ENCODE measurements around the gene UCK2.

UCK2 gene

GRCh38 chr1:165844114-165844798 is 16.8 kb downstream of the UCK2 start:
- 0 out of 2 replicates have a peak, but pooled peaks cover 3% of the 10 kb centered on the region for H3K9me3 ChIP-seq (ENCODE audit: low read length)
- TF ChIP-seq, protein P1, sequence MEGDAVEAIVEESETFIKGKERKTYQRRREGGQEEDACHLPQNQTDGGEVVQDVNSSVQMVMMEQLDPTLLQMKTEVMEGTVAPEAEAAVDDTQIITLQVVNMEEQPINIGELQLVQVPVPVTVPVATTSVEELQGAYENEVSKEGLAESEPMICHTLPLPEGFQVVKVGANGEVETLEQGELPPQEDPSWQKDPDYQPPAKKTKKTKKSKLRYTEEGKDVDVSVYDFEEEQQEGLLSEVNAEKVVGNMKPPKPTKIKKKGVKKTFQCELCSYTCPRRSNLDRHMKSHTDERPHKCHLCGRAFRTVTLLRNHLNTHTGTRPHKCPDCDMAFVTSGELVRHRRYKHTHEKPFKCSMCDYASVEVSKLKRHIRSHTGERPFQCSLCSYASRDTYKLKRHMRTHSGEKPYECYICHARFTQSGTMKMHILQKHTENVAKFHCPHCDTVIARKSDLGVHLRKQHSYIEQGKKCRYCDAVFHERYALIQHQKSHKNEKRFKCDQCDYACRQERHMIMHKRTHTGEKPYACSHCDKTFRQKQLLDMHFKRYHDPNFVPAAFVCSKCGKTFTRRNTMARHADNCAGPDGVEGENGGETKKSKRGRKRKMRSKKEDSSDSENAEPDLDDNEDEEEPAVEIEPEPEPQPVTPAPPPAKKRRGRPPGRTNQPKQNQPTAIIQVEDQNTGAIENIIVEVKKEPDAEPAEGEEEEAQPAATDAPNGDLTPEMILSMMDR (IDR thresholded peaks at IDR 0.05; ENCODE audit: low read length), result no peak
- no peak for TF ChIP-seq EZH2 (IDR thresholded peaks at IDR 0.05; ENCODE audit: borderline replicate concordance, low read length)
- H3K27ac ChIP-seq (ENCODE audit: low read depth, low read length, poor library complexity, severe bottlenecking), result no peak overlapping the region
- H3K9me2 ChIP-seq (ENCODE audit: low read depth, low read length), result no peaks in the 10 kb centered on the region
- H3K9ac ChIP-seq (ENCODE audit: low read length), result no peak overlapping the region
- H3K4me1 ChIP-seq (ENCODE audit: insufficient read depth, low read length, severe bottlenecking), result peaks cover 26% of the 10 kb centered on the region
- no peak overlapping the region for H3K4me2 ChIP-seq (ENCODE audit: low read length)
- no peak overlapping the region for H2AFZ ChIP-seq (ENCODE audit: low read length)
- no peak overlapping the region for H3K4me3 ChIP-seq (ENCODE audit: low read depth, low read length, poor library complexity, severe bottlenecking)
- H3F3A ChIP-seq (ENCODE audit: insufficient read depth, low read length), result no peaks in the 10 kb centered on the region
- H3K36me3 ChIP-seq (ENCODE audit: insufficient read depth, low read length), result peaks cover 13% of the 10 kb centered on the region
- H3K27me3 ChIP-seq (ENCODE audit: insufficient read depth, low read length), result no peaks in the 10 kb centered on the region
- H3K79me2 ChIP-seq (ENCODE audit: insufficient read depth, low read length), result peaks cover 100% of the 10 kb centered on the region
- no peaks in the 10 kb centered on the region for H4K20me1 ChIP-seq (ENCODE audit: insufficient read depth, low read length)

GRCh38 chr1:165844933-165845332 is 17.5 kb downstream of the UCK2 start:
- no peak overlapping the region for H3K4me3 ChIP-seq (ENCODE audit: low read depth, low read length, poor library complexity, severe bottlenecking)
- H3K9me2 ChIP-seq (ENCODE audit: low read depth, low read length), result no peaks in the 10 kb centered on the region
- H3F3A ChIP-seq (ENCODE audit: insufficient read depth, low read length), result no peaks in the 10 kb centered on the region
- H3K27ac ChIP-seq (ENCODE audit: low read depth, low read length, poor library complexity, severe bottlenecking), result no peak overlapping the region
- no peak overlapping the region for H2AFZ ChIP-seq (ENCODE audit: low read length)
- no peaks in the 10 kb centered on the region for H4K20me1 ChIP-seq (ENCODE audit: insufficient read depth, low read length)
- H3K79me2 ChIP-seq (ENCODE audit: insufficient read depth, low read length), result peaks cover 100% of the 10 kb centered on the region
- H3K9ac ChIP-seq (ENCODE audit: low read length), result no peak overlapping the region
- H3K36me3 ChIP-seq (ENCODE audit: insufficient read depth, low read length), result peaks cover 13% of the 10 kb centered on the region
- 0 out of 2 replicates have a peak, but pooled peaks cover 3% of the 10 kb centered on the region for H3K9me3 ChIP-seq (ENCODE audit: low read length)
- H3K4me1 ChIP-seq (ENCODE audit: insufficient read depth, low read length, severe bottlenecking), result peaks cover 32% of the 10 kb centered on the region
- H3K27me3 ChIP-seq (ENCODE audit: insufficient read depth, low read length), result no peaks in the 10 kb centered on the region
- H3K4me2 ChIP-seq (ENCODE audit: low read length), result no peak overlapping the region
- TF ChIP-seq EZH2 (IDR thresholded peaks at IDR 0.05; ENCODE audit: borderline replicate concordance, low read length), result no peak

DNA sequence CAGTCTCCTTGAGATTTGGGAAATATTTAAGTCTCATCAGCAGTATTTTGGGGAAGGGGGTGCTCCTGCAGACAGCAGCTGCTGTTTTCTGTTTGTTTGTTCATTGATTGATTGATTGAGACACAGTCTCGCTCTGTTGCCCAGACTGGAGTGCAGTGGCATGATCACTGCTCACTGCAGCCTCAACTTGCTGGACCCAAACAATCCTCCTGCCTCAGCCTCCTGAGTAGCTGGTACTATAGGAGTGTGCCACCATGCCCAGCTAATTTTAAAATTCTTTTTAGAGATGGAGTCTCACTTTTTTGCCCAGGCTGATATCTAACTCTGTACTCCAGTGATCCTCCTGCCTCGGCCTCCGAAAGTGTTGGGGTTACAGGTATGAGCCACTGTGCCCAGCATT is 18.2 kb downstream of the UCK2 start:
- peaks cover 99% of the 10 kb centered on the region for H3K79me2 ChIP-seq (ENCODE audit: insufficient read depth, low read length)
- H3K36me3 ChIP-seq (ENCODE audit: insufficient read depth, low read length), result peaks cover 13% of the 10 kb centered on the region
- no peak overlapping the region for H3K27ac ChIP-seq (ENCODE audit: low read depth, low read length, poor library complexity, severe bottlenecking)
- no peaks in the 10 kb centered on the region for H3F3A ChIP-seq (ENCODE audit: insufficient read depth, low read length)
- H3K9me2 ChIP-seq (ENCODE audit: low read depth, low read length), result no peaks in the 10 kb centered on the region
- H3K4me1 ChIP-seq (ENCODE audit: insufficient read depth, low read length, severe bottlenecking), result peaks cover 28% of the 10 kb centered on the region
- no peak overlapping the region for H3K9ac ChIP-seq (ENCODE audit: low read length)
- H3K27me3 ChIP-seq (ENCODE audit: insufficient read depth, low read length), result no peaks in the 10 kb centered on the region
- no peaks in the 10 kb centered on the region for H4K20me1 ChIP-seq (ENCODE audit: insufficient read depth, low read length)
- no peak overlapping the region for H3K4me3 ChIP-seq (ENCODE audit: low read depth, low read length, poor library complexity, severe bottlenecking)
- 0 out of 2 replicates have a peak, but pooled peaks cover 3% of the 10 kb centered on the region for H3K9me3 ChIP-seq (ENCODE audit: low read length)
- H3K4me2 ChIP-seq (ENCODE audit: low read length), result no peak overlapping the region
- H2AFZ ChIP-seq (ENCODE audit: low read length), result no peak overlapping the region
- TF ChIP-seq EZH2 (IDR thresholded peaks at IDR 0.05; ENCODE audit: borderline replicate concordance, low read length), result no peak
- TF ChIP-seq, protein P1 (IDR thresholded peaks at IDR 0.05; ENCODE audit: low read length), result no peak
